Mesenchymal stem cell (in vitro differentiated cells and primary cell): Measurements from ENCODE around the gene SLX1A.
A peak's percentile ranks its signal among the peaks of the same experiment; 100 is the strongest.

ENCODE experiments used
- DNase-seq: peaks from one replicate; pipeline ENCODE4 v3.0.0-alpha.2; 2013
- H2AFZ ChIP-seq: one replicate; pipeline ENCODE4 v1.6.1; 2013; ENCODE audit warnings: low read depth, mild to moderate bottlenecking, control low read depth, inconsistent platforms, low read length, moderate library complexity
- H2AK5ac ChIP-seq: 2 replicates; pipeline ENCODE4 v1.6.1; 2013; ENCODE audit warnings: low read length, moderate library complexity, mild to moderate bottlenecking, inconsistent platforms; ENCODE audit not compliant: severe bottlenecking
- H2BK120ac ChIP-seq: one replicate; pipeline ENCODE4 v1.6.1; 2013; ENCODE audit warnings: low read depth, mild to moderate bottlenecking, inconsistent platforms, low read length, moderate library complexity
- H2BK12ac ChIP-seq, 2 experiments: one replicate each; pipeline ENCODE4 v1.6.1; 2013; ENCODE audit warnings: inconsistent platforms in 2 of 2, low read length in 2 of 2, mild to moderate bottlenecking in 2 of 2, moderate library complexity in 2 of 2, control low read depth in 1 of 2
- H2BK15ac ChIP-seq: one replicate; pipeline ENCODE4 v1.6.1; 2013; ENCODE audit warnings: mild to moderate bottlenecking, low read depth, inconsistent platforms; ENCODE audit not compliant: poor library complexity, severe bottlenecking
- H2BK5ac ChIP-seq: 2 replicates; pipeline ENCODE4 v1.6.1; 2013; ENCODE audit warnings: low read depth, mild to moderate bottlenecking, low read length, control low read depth, inconsistent platforms; ENCODE audit not compliant: poor library complexity, severe bottlenecking
- H3K14ac ChIP-seq, 2 experiments: one replicate each; pipeline ENCODE4 v1.6.1; 2013; ENCODE audit warnings: inconsistent platforms in 2 of 2, low read length in 2 of 2, control low read depth in 1 of 2, mild to moderate bottlenecking in 1 of 2, moderate library complexity in 1 of 2
- H3K18ac ChIP-seq, 2 experiments: one replicate each; pipeline ENCODE4 v1.6.1; 2013; ENCODE audit warnings: inconsistent platforms in 2 of 2, low read length in 2 of 2, control low read depth in 1 of 2, low read depth in 1 of 2, mild to moderate bottlenecking in 1 of 2
- H3K23ac ChIP-seq, 2 experiments: one replicate each; pipeline ENCODE4 v1.6.1; 2013; ENCODE audit warnings: inconsistent platforms in 2 of 2, low read length in 2 of 2, mild to moderate bottlenecking in 2 of 2, moderate library complexity in 2 of 2, control low read depth in 1 of 2
- H3K27ac ChIP-seq: 2 replicates; pipeline ENCODE4 v1.5.1; 2013; ENCODE audit warnings: mild to moderate bottlenecking, moderate library complexity, low read length, control low read depth, inconsistent platforms; ENCODE audit not compliant: poor library complexity, severe bottlenecking
- H3K27me3 ChIP-seq, 2 experiments: 2 replicates each; pipeline versions ENCODE4 v1.6.1 to v1.7.0; 2013; ENCODE audit warnings: low read length in 2 of 2, mild to moderate bottlenecking in 2 of 2, moderate library complexity in 2 of 2, control low read depth in 1 of 2, inconsistent platforms in 1 of 2; ENCODE audit not compliant: control insufficient read depth in 1 of 2, insufficient read depth in 1 of 2
- H3K36me3 ChIP-seq, 2 experiments: 2 replicates each; pipeline versions ENCODE4 v1.6.1 to v1.7.0; 2013; ENCODE audit warnings: low read length in 2 of 2, control low read depth in 1 of 2, inconsistent platforms in 1 of 2, low read depth in 1 of 2, mild to moderate bottlenecking in 1 of 2; ENCODE audit not compliant: insufficient read depth in 2 of 2, control insufficient read depth in 1 of 2
- H3K4ac ChIP-seq, 2 experiments: one replicate each; pipeline ENCODE4 v1.6.1; 2013; ENCODE audit warnings: inconsistent platforms in 2 of 2, low read length in 2 of 2, mild to moderate bottlenecking in 2 of 2, moderate library complexity in 2 of 2, control low read depth in 1 of 2, low read depth in 1 of 2
- H3K4me1 ChIP-seq: 2 replicates; pipeline ENCODE4 v1.6.1; 2013; ENCODE audit warnings: low read depth, low read length, control low read depth; ENCODE audit not compliant: control insufficient read depth, insufficient read depth
- H3K4me2 ChIP-seq: 2 replicates; pipeline ENCODE4 v1.6.1; 2013; ENCODE audit warnings: low read length, mild to moderate bottlenecking, inconsistent platforms; ENCODE audit not compliant: poor library complexity, severe bottlenecking
- H3K4me3 ChIP-seq, 2 experiments: 2 replicates each; pipeline versions ENCODE4 v1.5.1 to v1.7.0; 2013; ENCODE audit warnings: low read length in 2 of 2, mild to moderate bottlenecking in 2 of 2, control low read depth in 1 of 2, low read depth in 1 of 2; ENCODE audit not compliant: insufficient read depth in 1 of 2
- H3K79me1 ChIP-seq: replicated peaks from 2 replicates; pipeline ENCODE4 v1.6.1; 2013; ENCODE audit warnings: mild to moderate bottlenecking, control low read depth, low read length, inconsistent platforms; ENCODE audit not compliant: poor library complexity, severe bottlenecking
- H3K9ac ChIP-seq: 2 replicates; pipeline ENCODE4 v1.7.0; 2013; ENCODE audit warnings: mild to moderate bottlenecking, low read length, moderate library complexity
- H3K9me3 ChIP-seq: 2 replicates; pipeline ENCODE4 v1.7.0; 2013; ENCODE audit warnings: mild to moderate bottlenecking, low read length; ENCODE audit not compliant: control insufficient read depth
- H4K8ac ChIP-seq: one replicate; pipeline ENCODE4 v1.6.1; 2013; ENCODE audit warnings: inconsistent platforms, mild to moderate bottlenecking, low read length, moderate library complexity
- H4K91ac ChIP-seq: one replicate; pipeline ENCODE4 v1.6.1; 2013; ENCODE audit warnings: mild to moderate bottlenecking, low read length, inconsistent platforms
- WGBS: methylation state at CpG from one replicate; pipeline ENCODE4 v1.1.7; 2013; ENCODE audit warnings: mixed read lengths; 5-methylcytosine and 5-hydroxymethylcytosine counted together

SLX1A gene

GRCh38 chr16:30147843-30148510, 45.7 kb upstream of the SLX1A start:
- Histone ChIP-seq H2BK120ac (no peak overlapping the region), H4K8ac (no peak overlapping the region), H3K4ac (no peak overlapping the region), H3K36me3 (no peaks in the 10 kb centered on the region), H3K27ac (no peak overlapping the region), H3K14ac (no peak overlapping the region), H3K9me3 (peaks cover 10% of the 10 kb centered on the region), H3K9ac (no peak overlapping the region), H3K4me2 (no peak overlapping the region), H2BK12ac (no peak overlapping the region), H3K4me3 (no peak overlapping the region), H3K4me1 (no peaks in the 10 kb centered on the region), H3K27me3 (peaks cover 0 to 5% of the 10 kb centered on the region in 2 experiments), H2BK15ac (no peak overlapping the region), H2BK5ac (no peak overlapping the region), H4K91ac (no peak overlapping the region), H3K79me1 (no peaks in the 10 kb centered on the region), H3K18ac (no peak overlapping the region), H3K23ac (no peak overlapping the region), H2AK5ac (no peak overlapping the region), H2AFZ (no peak overlapping the region)
- 83% methylated on average over 2 of the region's 3 CpGs for WGBS
- no peak for DNase-seq

GRCh38 chr16:30149250-30149930, 44.3 kb upstream of the SLX1A start:
- H2BK5ac ChIP-seq, result no peak overlapping the region
- H3K23ac ChIP-seq, result no peak overlapping the region
- H2BK12ac ChIP-seq, result no peak overlapping the region
- 80% methylated on average over 4 of the region's 5 CpGs for WGBS
- no peaks in the 10 kb centered on the region for H3K27me3 ChIP-seq
- no peak overlapping the region for H3K14ac ChIP-seq
- H3K18ac ChIP-seq, result no peak overlapping the region
- H3K9me3 ChIP-seq, result peaks cover 10% of the 10 kb centered on the region
- no peaks in the 10 kb centered on the region for H3K4me1 ChIP-seq
- no peak overlapping the region for H4K91ac ChIP-seq
- H3K4ac ChIP-seq, result no peak overlapping the region
- H3K4me3 ChIP-seq, result no peak overlapping the region
- DNase-seq, result no peak
- no peaks in the 10 kb centered on the region for H3K36me3 ChIP-seq
- H2AFZ ChIP-seq, result no peak overlapping the region
- no peak overlapping the region for H4K8ac ChIP-seq
- H2AK5ac ChIP-seq, result no peak overlapping the region
- no peak overlapping the region for H3K27ac ChIP-seq
- no peak overlapping the region for H3K9ac ChIP-seq
- H3K4me2 ChIP-seq, result no peak overlapping the region
- no peak overlapping the region for H2BK120ac ChIP-seq
- no peaks in the 10 kb centered on the region for H3K79me1 ChIP-seq
- no peak overlapping the region for H2BK15ac ChIP-seq

GRCh38 chr16:30151091-30151490, 42.6 kb upstream of the SLX1A start:
- no peak overlapping the region for H2AK5ac ChIP-seq
- H3K79me1 ChIP-seq, result no peaks in the 10 kb centered on the region
- H4K8ac ChIP-seq, result no peak overlapping the region
- 74% methylated on average over 7 of the region's 7 CpGs for WGBS
- no peak overlapping the region for H3K4ac ChIP-seq
- no peak overlapping the region for H3K4me2 ChIP-seq
- no peak overlapping the region for H3K27ac ChIP-seq
- no peak overlapping the region for H2BK12ac ChIP-seq
- H3K23ac ChIP-seq, result peak overlapping the region in 1 of 2 experiments; percentile 94
- H3K9ac ChIP-seq, result no peak overlapping the region
- H2BK5ac ChIP-seq, result no peak overlapping the region
- H2BK120ac ChIP-seq, result no peak overlapping the region
- no peak for DNase-seq
- H3K4me3 ChIP-seq, result no peak overlapping the region
- H3K9me3 ChIP-seq, result peaks cover 10% of the 10 kb centered on the region
- H3K14ac ChIP-seq, result no peak overlapping the region
- H3K18ac ChIP-seq, result no peak overlapping the region
- peak overlapping the region; percentile 14 for H2AFZ ChIP-seq
- no peaks in the 10 kb centered on the region for H3K4me1 ChIP-seq
- H2BK15ac ChIP-seq, result no peak overlapping the region
- no peaks in the 10 kb centered on the region for H3K27me3 ChIP-seq
- H4K91ac ChIP-seq, result no peak overlapping the region
- no peaks in the 10 kb centered on the region for H3K36me3 ChIP-seq

GRCh38 chr16:30152517-30152916, 41.2 kb upstream of the SLX1A start:
- Histone ChIP-seq H3K23ac (no peak overlapping the region), H3K4me3 (no peak overlapping the region), H2BK5ac (no peak overlapping the region), H2BK15ac (no peak overlapping the region), H3K9me3 (peaks cover 10% of the 10 kb centered on the region), H2BK12ac (no peak overlapping the region), H3K36me3 (no peaks in the 10 kb centered on the region), H3K79me1 (no peaks in the 10 kb centered on the region), H2AFZ (no peak overlapping the region), H3K27ac (no peak overlapping the region), H3K14ac (no peak overlapping the region), H3K4me1 (no peaks in the 10 kb centered on the region), H3K4ac (no peak overlapping the region), H3K27me3 (no peaks in the 10 kb centered on the region), H3K9ac (no peak overlapping the region), H2AK5ac (no peak overlapping the region), H3K4me2 (no peak overlapping the region), H4K91ac (no peak overlapping the region), H2BK120ac (no peak overlapping the region), H4K8ac (no peak overlapping the region), H3K18ac (no peak overlapping the region)
- DNase-seq, result no peak
- WGBS, result 98% methylated on average over 6 of the region's 9 CpGs
